AG04450 (cell line): ENCODE measurements around the gene CNOT3. TPM values are rescaled to one million over a fixed set of nuclear protein-coding genes. Genes with fewer than 3 reads are reported as not detected.

ENCODE experiments used
- CTCF ChIA-PET: fragments of 300-600, 350-600 bp; formaldehyde crosslinking; extraction: SDS; loops from one replicate; lab custom pipeline; 2022; ENCODE audit warnings: antibody characterized with exemption, inconsistent platforms; lab: Charles Lee
- POLR2A ChIA-PET: fragments of 350-600 bp; formaldehyde crosslinking; extraction: SDS; loops from one replicate; lab custom pipeline; 2021; ENCODE audit warnings: antibody characterized with exemption, inconsistent platforms; lab: Yijun Ruan, JAX
- DNase-seq: peaks from one replicate; pipeline ENCODE4 v3.0.0-alpha.2; 2011; ENCODE audit warnings: low read depth, low spot score
- H3K27ac ChIP-seq: one replicate; pipeline ENCODE4 v1.5.1; 2012; ENCODE audit warnings: low read depth, low read length, control low read depth
- H3K27me3 ChIP-seq: one replicate; pipeline ENCODE4 v1.6.0; 2012; ENCODE audit warnings: low read length; ENCODE audit not compliant: control insufficient read depth, insufficient read depth
- H3K4me3 ChIP-seq: 2 replicates; pipeline ENCODE4 v1.5.1; 2011; ENCODE audit warnings: mild to moderate bottlenecking, low read depth, low read length, control low read depth
- H3K9me3 ChIP-seq: 2 replicates; pipeline ENCODE4 v1.5.1; 2012; ENCODE audit warnings: low read length; ENCODE audit not compliant: control insufficient read depth, insufficient read depth
- CTCF ChIP-seq: IDR thresholded peaks from 2 replicates; pipeline ENCODE4 v1.5.1; 2011; ENCODE audit warnings: low read depth, low read length, control low read depth, inconsistent platforms
- polyA plus RNA-seq: library from polyadenylated mRNA; depleted of rRNA; stranded (reverse); fragments of >200 nt; gene quantifications from 2 replicates; pipeline ENCODE4 v1.2.3, GENCODE V29; 2011

CNOT3 gene
- polyA plus RNA-seq, 1 experiment: 9.9 TPM

DNA sequence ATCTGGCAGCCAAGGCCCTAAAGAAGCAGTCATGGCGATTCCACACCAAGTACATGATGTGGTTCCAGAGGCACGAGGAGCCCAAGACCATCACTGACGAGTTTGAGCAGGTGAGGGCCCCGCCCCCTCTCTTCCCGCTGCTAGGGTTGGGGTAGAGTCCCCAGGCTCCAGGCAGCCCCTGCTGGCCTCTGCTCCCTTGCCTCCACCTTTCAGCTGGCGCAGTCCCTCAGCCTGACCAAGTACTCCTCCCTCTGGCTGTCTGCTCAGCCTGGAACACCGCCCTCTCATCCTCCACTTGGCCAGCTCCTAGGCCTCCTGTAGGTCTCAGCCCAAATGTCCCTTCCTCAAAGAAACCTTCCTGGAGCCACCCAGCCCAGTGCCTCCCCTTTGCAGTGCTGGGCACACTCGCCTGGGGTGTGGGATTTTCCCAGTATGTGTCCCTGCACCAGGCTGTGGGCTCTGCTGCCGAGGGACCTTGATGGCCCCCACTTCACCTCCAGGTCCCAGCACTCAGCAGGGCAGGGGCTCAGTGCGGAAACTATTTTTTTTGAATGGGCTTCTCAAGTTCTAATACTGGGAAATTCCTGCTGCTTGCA lies 16.3 kb downstream of the CNOT3 start:
- Histone ChIP-seq H3K27me3 (no peaks in the 10 kb centered on the region), H3K9me3 (no peaks in the 10 kb centered on the region), H3K4me3 (no peak overlapping the region), H3K27ac (peak overlapping the region; percentile 31)
- ChIA-PET POLR2A (interaction anchor here (1.2 kb wide), 1 partner anchor 17 kb away, joined by 3 read pairs; no protein-coding TSS in a partner anchor), CTCF (no interaction called here)
- TF ChIP-seq CTCF: no peak
- DNase-seq: no peak

DNA sequence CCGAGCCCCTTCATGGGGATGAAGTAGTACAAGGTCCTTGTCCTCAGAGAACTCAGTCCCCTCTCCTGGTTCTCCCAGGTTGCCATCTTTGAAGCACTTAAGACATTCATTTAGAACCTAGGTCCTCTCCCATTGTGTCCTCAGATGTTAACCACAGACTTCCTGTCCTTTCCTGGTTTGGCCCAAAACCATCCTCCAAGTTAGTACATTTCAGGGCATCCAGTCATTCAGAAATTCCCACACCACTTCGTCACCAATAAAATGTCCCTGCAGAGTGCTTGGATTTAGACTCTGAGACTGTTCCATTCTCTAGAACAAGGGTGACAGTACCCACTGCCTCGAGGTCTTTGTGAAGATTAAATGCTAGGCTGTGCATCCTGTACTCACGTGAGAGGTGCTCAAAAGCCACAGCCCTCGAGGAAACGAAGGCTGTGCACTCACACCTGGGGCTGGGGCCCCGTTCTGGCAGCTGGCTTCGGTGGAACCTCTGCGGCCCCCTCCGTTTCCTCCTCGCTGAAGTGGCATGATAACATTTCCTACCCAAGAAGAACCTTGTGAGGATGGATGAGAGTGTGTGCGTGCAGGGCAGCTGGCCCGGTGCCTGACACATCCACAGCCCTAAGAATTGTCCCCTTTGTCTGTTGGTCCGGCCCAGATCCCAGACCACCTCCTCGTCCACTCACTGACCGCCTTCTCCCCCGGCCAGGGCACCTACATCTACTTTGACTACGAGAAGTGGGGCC lies 17.2 kb downstream of the CNOT3 start:
- DNase-seq: no peak
- ChIA-PET POLR2A (no interaction called here), CTCF (no interaction called here)
- Histone ChIP-seq H3K9me3 (no peaks in the 10 kb centered on the region), H3K4me3 (no peak overlapping the region), H3K27me3 (no peaks in the 10 kb centered on the region), H3K27ac (no peak overlapping the region)
- no peak for TF ChIP-seq CTCF

DNA sequence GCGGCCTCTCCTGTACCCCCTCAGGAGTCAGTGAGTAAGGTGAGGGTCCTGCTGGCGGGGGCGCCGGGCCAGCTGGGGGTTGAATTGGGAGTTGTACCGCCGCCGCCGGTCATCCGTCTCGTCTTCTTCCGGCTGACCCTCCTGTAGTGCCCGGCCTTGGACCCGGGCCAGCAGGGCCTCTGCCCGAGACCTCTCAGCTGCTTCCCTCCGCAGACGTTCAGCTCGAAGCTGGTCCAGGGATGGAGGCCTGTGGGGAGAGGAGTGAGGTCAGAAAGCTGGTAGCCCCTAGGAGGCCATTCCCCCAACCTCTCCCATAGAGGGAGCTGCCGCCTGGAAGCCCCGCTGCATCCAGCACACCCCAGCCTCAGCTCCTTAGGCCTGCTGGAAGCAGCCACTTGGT lies 18.1 kb downstream of the CNOT3 start:
- TF ChIP-seq CTCF: no peak
- CTCF ChIA-PET: no interaction called here
- H3K27ac ChIP-seq: no peak overlapping the region
- no peaks in the 10 kb centered on the region for H3K9me3 ChIP-seq
- DNase-seq: no peak
- no peaks in the 10 kb centered on the region for H3K27me3 ChIP-seq
- H3K4me3 ChIP-seq: no peak overlapping the region
- POLR2A ChIA-PET: interaction anchor here (0.9 kb wide), 1 partner anchor 19 kb away, joined by 4 read pairs; the partner anchor contains the start of gene CNOT3

- TF ChIP-seq CTCF: no peak
- no peak overlapping the region for H3K4me3 ChIP-seq
- no peaks in the 10 kb centered on the region for H3K9me3 ChIP-seq
- POLR2A ChIA-PET: interaction anchor here (0.8 to 0.9 kb wide), 2 partner anchors 19 to 34 kb away, joined by 3 to 4 read pairs; partner anchors contain the start of genes CNOT3 and TSEN34
- H3K27ac ChIP-seq: no peak overlapping the region
- CTCF ChIA-PET: no interaction called here
- DNase-seq: no peak
- H3K27me3 ChIP-seq: no peaks in the 10 kb centered on the region
Observed at GRCh38 chr19:54156490-54156889, 18.9 kb downstream of the CNOT3 start.

DNA sequence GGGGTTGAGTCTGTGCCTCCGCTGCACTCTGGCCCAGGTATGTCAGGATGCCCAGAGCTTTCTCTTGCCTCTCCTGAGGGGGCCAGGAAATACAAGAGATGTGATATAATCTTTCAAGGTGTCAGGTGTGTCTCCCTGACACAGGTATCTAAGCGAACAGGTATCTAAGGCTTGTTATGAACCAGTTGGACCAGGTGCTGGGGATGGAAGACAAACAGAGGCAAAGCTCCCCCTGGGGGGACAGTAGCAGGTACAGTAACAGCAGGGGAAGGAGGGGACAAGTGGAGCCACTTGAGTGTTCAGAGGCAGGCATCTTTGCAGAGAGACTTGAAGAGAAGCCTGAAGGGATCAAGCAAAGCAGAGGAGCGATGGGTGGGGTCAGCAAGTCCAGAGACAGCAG lies 19.4 kb downstream of the CNOT3 start:
- peak overlapping the region; percentile 21 for H3K27ac ChIP-seq
- no peaks in the 10 kb centered on the region for H3K27me3 ChIP-seq
- ChIA-PET POLR2A (interaction anchor here (0.8 to 0.9 kb wide), 2 partner anchors 34 to 42 kb away, joined by 3 read pairs; partner anchors contain the start of gene TSEN34), CTCF (no interaction called here)
- no peaks in the 10 kb centered on the region for H3K9me3 ChIP-seq
- DNase-seq: no peak
- no peak for TF ChIP-seq CTCF
- H3K4me3 ChIP-seq: no peak overlapping the region
